NCI-H446 treated with DMSO at 0.1 percent for 48 hours (cell line): ENCODE measurements around the gene THEM4.
"Not testable (repeated sequence)": the region's sequence is repeated elsewhere in the genome, so short reads cannot be mapped to it uniquely, and the experiment has no call there.

Experiments
- DNase-seq: peaks from one replicate; lab custom pipeline; 2025; lab: John Stamatoyannopoulos, UW

The THEM4 gene

GRCh38 chr1:151858886-151859665 is 50.2 kb downstream of the THEM4 start:
- no peak for DNase-seq

DNA sequence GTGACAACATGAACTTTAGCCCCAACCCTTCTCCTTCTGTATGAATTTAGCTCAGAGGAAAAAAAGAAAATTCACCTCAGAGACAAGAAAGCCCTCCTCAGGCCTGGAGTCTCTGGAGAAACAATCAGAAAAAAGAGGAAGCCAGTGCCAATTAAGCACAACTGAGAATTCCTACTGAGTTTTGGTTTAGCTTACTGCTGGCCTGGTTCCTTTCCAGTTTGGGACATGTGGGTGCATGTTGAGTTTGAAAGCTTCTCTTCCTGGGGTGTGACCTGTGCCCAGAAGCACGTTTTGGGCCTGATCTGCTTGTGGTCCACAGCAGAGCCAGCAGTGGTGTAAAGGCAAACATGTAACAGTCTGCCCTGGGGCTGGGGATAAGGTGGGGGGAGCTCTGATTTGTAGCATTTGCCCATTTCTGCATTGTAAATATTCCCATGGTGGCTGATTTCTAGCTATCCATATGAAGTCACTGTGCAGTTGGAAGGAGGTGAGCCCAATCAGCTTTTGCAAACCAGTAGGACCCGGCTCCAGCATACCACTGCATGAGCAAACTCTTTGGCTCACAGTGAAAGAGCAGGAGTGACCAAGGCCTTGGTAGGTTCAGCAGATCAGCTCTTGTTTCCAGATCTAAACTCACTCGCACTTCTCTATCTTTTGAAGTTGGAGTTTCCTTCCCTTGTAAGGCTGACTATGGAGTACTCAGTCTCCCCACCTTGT is 51.1 kb downstream of the THEM4 start:
- DNase-seq, result no peak

DNA sequence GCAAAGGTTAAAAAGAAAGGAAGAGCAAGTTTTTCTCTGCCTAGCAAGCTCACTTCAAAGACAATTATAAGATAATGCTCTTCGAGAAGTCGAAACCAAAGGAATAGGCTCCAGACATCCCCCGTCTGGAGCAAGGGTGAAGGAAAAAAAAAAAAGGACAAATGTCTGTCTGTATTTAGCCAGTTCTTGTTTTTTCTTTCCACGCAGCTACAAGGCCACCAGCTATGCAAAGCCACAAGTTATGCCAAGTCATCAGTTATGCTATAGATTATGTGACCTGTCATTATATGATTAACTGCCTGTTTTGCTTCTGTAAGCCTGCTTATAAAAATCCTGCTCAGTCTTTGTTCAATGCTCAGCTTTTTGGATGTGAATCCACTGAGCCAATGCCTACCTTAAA is 53.4 kb downstream of the THEM4 start:
- DNase-seq, result no peak

DNA sequence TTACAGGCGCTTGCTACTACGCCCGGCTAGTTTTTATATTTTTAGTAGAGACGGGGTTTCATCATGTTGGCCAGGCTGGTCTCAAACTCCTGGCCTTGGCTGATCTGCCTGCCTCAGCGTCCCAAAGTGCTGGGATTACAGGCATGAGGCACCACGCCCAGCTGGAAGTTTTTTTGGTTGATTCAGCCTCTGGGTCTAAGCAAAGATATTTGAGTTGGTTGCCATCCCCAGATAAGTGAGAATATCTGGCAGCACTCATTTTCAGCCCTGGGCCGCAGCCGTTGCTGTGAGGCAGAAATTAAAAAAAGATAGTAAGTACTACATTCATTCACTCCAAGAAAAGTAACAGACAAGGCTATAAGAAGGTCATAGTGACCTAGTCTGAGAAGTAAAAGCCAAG is 53.8 kb downstream of the THEM4 start:
- DNase-seq, result not testable (repeated sequence)

DNA sequence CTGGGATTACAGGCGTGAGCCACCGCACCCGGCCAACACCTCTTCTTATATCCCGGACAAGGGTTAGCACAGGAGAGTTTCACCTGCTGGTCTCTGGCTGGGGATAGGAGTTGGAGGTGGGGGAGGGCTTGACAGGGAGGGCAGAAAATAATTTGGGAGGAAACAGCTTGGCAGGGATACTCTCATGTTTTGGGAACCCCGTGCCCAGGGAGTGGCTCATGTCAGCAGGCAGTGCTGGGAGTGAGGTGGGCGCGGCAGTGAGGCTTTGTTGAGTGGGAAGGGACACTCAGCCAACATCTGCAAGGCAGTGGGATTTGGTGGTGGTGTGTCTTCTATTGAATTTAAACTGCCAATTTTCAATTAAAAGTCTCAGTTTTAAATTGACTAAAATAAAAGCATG is 54.7 kb downstream of the THEM4 start:
- no peak for DNase-seq

DNA sequence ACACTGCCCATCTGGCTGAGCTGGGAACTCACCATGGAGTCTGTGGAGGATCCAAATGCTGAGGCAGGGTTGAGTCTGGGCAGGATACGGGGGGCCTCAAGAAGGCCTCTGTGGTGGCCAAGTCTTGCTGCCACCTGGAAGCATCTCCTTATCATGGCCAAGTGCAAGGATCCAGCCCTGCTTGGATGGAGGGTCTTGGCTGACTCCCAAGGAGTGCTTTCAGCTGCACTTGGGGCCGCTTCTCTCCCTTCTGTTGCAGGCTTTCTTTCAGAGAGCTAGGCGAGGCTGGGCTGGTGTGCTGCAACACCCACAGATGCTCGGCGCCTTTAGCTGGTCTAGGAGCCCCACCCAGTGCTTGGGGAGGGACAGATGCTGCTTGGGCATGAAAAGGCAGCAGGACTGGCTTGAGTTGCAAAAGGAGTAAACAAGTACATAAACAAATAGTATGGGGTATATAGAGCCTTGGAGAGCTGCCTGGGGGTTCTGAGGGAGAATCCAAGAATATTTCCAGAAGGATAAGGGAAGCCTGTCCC is 55.8 kb downstream of the THEM4 start, which contains the start of gene THEM5:
Gene THEM5, minus strand, starts transcription at position 302 of the 533 bp plus-strand sequence. Its CDS starts 147 bp downstream, at position 155.
- DNase-seq, result peak; percentile 10

GRCh38 chr1:151852733-151853132 is 56.6 kb downstream of the THEM4 start:
- DNase-seq, result no peak

DNA sequence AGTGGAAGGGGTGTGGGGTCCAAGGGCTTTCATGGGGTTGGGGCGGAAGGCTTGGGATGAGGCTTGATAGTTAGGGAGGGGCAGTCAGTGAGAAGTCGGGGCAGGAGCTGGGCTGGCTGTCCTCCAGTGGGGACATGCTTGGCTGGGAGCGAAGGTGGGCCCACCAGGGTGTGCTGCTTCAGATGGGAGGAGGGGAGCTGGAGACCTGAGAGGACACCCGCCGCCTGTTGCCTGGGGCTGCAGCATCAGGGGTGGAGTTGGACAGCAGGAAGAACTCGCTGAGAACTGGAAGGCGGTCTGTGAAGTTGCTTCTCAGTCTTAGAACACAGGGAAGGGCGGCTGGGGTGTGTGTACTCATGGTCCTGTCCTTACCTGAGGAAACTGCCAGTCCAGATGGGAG is 57.4 kb downstream of the THEM4 start:
- no peak for DNase-seq

DNA sequence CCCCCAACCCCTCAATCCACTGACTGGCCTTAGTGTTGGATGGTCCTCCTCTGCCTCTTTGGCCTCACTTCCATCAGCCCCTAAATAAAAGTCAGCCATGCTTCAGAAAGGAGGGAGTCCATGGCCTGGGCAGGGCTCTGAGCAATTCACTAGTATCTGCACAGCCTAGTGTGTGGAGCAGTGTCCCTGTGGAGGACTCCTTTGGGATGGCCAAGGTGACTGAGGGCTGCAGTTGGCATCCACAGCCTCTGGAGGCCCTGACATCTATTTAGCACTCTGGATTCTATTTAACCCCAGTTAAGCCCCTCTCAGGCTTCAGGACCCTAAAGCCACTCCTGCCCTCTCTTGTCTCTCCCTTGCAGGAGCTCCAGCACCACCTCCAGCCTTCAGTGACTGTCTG is 59.4 kb downstream of the THEM4 start:
- DNase-seq, result no peak

- DNase-seq, result no peak
These were observed 60.2 kb downstream of the THEM4 start for GRCh38 chr1:151849126-151849525.

DNA sequence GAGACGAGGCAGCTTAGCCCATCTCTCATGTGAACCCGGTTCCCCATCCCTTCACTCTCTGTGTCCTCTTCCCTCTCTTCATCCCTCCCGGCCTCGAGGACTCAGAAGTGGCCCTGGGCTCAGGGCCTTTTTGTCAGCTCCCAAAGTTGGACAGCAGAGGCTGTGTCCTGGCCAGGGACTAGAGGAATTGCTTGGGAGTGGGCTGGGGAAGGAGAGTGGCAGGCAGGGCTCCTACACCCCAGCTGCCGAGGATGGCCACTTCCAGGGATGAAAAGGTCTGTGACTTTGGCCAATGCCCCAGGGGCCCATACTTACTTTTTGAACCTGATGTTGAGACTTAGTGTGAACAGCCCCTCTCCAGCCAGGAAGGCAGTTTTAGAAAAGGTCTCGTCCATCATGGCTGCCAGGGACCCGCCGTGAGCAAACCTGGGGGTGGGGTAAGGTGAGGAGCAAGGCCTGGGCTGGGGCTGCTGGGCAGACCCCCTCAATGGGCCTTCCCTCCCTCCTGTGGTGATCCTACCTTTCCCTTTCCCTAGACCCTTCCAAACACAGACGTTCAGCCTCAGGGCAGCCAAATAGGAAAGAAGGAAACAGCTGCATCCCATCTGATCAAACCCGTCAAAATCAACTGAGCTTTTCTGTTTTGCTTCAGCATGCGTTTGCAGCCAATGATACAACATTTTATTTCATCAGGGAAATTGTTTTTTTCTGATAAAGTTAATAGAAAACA is 61.3 kb downstream of the THEM4 start:
- no peak for DNase-seq

GRCh38 chr1:151846686-151847237 is 62.5 kb downstream of the THEM4 start:
- no peak for DNase-seq

- DNase-seq, result no peak
These were observed 63.2 kb downstream of the THEM4 start for GRCh38 chr1:151846062-151846568.

DNA sequence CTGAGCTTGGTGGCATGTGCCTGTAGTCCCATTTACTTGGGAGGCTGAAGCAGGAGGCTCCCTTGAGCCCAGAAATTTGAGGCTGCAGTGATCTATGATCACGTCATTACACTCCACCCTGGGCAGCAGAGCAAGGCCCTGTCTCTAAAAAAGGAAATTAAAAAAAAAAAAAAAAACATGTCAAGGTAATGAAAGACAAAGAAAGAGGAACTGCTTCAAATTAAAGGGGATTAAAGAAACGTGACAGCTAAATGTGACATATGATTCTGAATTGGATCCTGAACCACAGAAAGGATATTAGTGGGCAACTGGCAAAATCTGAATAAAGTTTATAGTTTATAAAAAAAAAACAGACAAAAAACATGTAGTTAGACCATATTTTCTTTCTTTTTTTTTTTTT is 65.9 kb downstream of the THEM4 start:
- DNase-seq, result no peak

GRCh38 chr1:151841141-151841540 is 68.2 kb downstream of the THEM4 start:
- no peak for DNase-seq

- no peak for DNase-seq
These were observed 68.9 kb downstream of the THEM4 start for GRCh38 chr1:151840421-151840820.

DNA sequence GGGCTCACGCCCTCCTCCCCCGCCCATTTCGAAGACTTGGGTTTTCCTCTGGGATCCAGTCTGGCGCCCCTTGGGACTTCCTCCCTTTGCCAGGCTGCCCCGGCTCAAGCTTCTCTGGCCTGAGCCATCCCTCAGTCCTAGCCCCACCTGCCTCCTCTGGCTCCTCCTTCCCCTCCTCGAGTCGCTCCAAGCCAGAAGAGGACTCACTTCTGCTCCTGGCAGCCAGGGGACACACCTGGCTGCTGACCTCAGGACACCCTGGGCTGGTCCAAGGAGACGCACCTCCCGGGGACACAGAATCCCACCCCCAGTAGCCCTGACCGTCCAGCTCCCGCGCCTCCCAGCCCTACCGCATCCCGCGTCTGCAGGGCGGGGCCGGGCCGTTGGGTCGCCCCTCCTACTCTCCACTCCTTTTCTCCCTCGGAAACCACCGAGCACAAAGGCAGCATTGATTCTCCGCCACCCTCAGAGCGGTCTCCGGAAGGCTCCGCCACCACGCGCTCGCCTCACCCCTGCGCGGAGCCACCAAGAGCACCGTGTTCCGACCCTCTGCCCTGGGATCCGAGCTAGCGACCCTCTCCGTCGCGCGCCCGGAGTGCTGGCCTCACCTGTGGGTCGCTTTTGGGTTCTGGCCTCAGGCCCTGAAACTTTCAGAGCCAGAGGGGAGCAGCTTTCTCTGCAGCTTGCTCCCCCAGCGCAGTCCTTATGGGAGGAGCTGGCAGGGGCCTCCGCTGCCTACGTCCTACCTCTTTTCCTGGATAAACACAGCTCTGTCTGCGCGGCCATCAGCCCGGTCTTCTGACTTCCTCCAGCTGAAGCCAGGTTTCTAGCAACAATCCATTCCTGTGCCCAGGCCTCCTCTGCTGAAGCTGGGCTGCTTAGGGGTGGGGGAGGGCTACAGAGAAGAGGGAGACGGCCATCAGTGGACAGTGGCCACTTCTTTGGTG is 69.6 kb downstream of the THEM4 start, which contains the start of gene C2CD4D:
Gene C2CD4D, minus strand, starts transcription at position 364 of the 947 bp plus-strand sequence. CDS start 831 bp downstream, outside the sequence.
- DNase-seq, result no peak

DNA sequence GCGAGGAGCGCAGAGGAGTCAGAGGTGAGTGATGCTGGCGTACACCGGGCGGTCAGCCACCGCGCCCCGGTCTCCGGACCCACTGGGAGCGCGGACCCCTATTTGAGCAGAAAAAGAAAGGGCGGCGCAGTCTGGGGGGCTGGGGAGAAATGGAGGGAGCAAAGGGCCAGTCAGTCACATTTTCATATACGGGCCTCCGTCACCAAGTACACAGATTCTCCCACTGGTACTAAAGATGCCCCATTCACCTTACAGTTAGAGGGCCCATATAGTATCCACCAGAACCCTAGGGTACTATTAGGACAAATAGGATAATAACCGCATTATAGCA is 70.3 kb downstream of the THEM4 start:
- DNase-seq, result no peak

DNA sequence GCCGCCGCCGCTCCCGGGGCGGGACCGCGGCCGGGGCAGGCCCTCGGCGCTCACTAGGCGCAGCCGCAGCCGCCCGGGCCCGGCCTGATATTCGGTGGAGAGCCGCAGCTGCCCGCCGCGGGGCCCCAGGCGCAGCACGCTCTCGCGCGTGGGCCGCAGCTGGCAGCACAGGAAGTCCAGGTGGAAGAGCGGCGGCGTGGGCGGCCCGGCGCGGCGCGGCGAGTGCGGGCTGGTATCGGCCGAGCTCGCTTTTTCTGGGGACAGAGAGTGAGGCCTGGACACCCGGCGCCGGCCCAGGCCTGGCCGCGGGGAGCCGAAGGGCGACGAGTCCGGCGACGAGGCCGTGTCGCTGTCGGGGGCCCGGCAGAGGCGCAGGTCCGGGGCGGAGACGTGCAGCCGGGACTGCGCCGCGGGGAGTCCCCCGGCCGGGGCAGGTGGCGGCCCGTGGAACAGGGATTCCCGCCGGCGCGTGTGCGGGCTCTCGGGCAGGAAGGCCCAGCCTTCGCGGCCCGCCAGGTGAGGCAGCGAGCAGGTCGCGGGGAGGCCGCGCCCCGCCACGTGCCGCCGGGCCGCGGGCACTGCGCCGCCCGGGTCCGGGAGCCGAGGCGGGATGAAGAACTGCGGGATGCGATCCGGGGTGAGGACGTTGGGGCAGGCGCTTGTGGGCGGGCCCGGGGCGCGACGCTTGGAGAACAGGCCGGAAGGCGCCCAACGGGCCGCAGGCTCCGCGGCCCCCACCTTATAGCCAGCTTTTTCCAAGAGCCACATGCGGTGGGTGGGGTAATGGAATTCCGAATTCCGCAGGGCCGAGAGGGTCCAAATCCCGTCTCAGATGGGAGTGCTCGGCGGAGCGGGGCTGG is 70.9 kb downstream of the THEM4 start:
- no peak for DNase-seq

DNA sequence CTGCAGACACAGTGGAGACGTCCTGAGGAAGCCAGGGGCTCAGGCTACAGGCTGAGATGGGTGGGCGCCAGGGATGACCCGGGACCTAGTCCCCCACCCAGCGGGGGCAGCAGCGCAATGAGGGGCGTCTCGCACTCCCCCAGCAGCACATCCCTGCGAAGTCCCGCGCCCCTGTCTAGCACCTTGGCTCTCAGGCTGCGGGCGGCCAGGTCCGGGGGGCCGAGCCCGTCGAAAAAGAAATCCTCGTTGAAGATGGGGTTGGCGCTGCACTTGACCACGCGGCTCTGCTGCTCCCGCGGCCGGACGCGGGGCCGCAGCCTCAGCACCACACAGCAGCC is 71.5 kb downstream of the THEM4 start:
- DNase-seq, result no peak
